ENCODE measurements around the gene FRG2B.
"Not testable (repeated sequence)": the region's sequence is repeated elsewhere in the genome, so short reads cannot be mapped to it uniquely, and the experiment has no call there.

DNA sequence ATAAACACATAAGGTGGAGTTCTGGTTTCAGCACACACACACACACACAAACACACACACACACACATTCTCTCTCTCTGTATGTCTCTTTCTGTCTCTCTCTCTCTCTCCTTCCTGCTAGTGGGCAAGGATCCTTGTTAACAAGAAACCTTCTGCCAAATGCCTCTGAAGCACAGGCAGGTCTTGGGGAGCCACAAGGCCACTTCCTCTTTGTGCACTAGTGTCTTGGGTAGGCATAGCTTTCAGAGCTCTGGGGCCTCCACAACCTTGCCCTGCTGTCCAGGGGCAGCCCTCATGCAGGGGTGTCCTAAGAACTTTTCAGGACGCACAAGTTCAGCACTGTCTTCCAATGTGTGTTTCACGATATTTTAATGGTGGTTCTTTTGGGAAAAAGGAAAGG lies 34.5 kb upstream of the FRG2B start:
- TF ChIP-seq, protein P1, sequence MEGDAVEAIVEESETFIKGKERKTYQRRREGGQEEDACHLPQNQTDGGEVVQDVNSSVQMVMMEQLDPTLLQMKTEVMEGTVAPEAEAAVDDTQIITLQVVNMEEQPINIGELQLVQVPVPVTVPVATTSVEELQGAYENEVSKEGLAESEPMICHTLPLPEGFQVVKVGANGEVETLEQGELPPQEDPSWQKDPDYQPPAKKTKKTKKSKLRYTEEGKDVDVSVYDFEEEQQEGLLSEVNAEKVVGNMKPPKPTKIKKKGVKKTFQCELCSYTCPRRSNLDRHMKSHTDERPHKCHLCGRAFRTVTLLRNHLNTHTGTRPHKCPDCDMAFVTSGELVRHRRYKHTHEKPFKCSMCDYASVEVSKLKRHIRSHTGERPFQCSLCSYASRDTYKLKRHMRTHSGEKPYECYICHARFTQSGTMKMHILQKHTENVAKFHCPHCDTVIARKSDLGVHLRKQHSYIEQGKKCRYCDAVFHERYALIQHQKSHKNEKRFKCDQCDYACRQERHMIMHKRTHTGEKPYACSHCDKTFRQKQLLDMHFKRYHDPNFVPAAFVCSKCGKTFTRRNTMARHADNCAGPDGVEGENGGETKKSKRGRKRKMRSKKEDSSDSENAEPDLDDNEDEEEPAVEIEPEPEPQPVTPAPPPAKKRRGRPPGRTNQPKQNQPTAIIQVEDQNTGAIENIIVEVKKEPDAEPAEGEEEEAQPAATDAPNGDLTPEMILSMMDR (optimal IDR thresholded peaks at IDR 0.05 in 1 of 3, IDR thresholded peaks at IDR 0.05 in 1 of 3, conservative IDR thresholded peaks at IDR 0.05 in 1 of 3; ENCODE audit: extremely low read depth in 1 of 3, insufficient read depth in 2 of 3, low read length in 3 of 3), result not testable (repeated sequence)
- not testable (repeated sequence) for TF ChIP-seq EZH2 (IDR thresholded peaks at IDR 0.05; ENCODE audit: low read length)
